SU-DHL-6 (cell line): ENCODE results near the gene RNF19B.

Experiments used
- H2AFZ ChIP-seq: fragments of 200-600 bp; sonication (generic); 2 replicates; pipeline ENCODE4 v1.6.1; 2014; ENCODE audit warnings: low read depth, mild to moderate bottlenecking, moderate library complexity, mixed read lengths, antibody characterized with exemption, low read length; ENCODE audit not compliant: severe bottlenecking
- H3F3A ChIP-seq: fragments of 200-600 bp; shearing (Covaris generic); 2 replicates; pipeline ENCODE4 v1.6.0; 2016; ENCODE audit warnings: antibody characterized with exemption, mild to moderate bottlenecking; ENCODE audit not compliant: insufficient read depth
- H3K27ac ChIP-seq: fragments of 200-600 bp; sonication (generic); 2 replicates; pipeline ENCODE4 v1.5.1; 2016; ENCODE audit warnings: low read depth, mild to moderate bottlenecking, low read length, moderate library complexity, mixed read lengths
- H3K27me3 ChIP-seq: fragments of 200-600 bp; sonication (generic), shearing (Covaris generic); 2 replicates; pipeline ENCODE4 v1.6.0; 2014; ENCODE audit warnings: mild to moderate bottlenecking, low read length
- H3K36me3 ChIP-seq: fragments of 200-600 bp; sonication (generic); 2 replicates; pipeline ENCODE4 v1.6.1; 2014; ENCODE audit warnings: mild to moderate bottlenecking, low read length, mixed read lengths
- H3K4me2 ChIP-seq: fragments of 300-600, 200-600 bp; shearing (Covaris generic), sonication (generic); 2 replicates; pipeline ENCODE4 v1.6.0; 2014; ENCODE audit warnings: low read length, low read depth, mild to moderate bottlenecking; ENCODE audit not compliant: poor library complexity, severe bottlenecking
- H3K4me3 ChIP-seq: fragments of 200-600 bp; sonication (generic); 2 replicates; pipeline ENCODE4 v1.5.1; 2014; ENCODE audit warnings: antibody characterized with exemption, low read length, mild to moderate bottlenecking, mixed read lengths; ENCODE audit not compliant: insufficient read depth, poor library complexity, severe bottlenecking
- H3K79me2 ChIP-seq: fragments of 200-600 bp; sonication (generic); 2 replicates; pipeline ENCODE4 v1.6.1; 2014; ENCODE audit warnings: mild to moderate bottlenecking, low read length, moderate library complexity; ENCODE audit not compliant: insufficient read depth
- H3K9ac ChIP-seq: fragments of 200-600 bp; sonication (generic); 2 replicates; pipeline ENCODE4 v1.7.0; 2014; ENCODE audit warnings: mild to moderate bottlenecking, low read length
- H3K9me2 ChIP-seq: fragments of 200-600 bp; sonication (generic); replicated peaks from 2 replicates; pipeline ENCODE4 v1.6.1; 2014; ENCODE audit warnings: low read length; ENCODE audit not compliant: insufficient read depth
- H3K9me3 ChIP-seq: fragments of 200-600 bp; sonication (generic); 2 replicates; pipeline ENCODE4 v1.6.1; 2014; ENCODE audit warnings: low read length, mixed read lengths; ENCODE audit not compliant: insufficient read depth
- H4K20me1 ChIP-seq: fragments of 200-600 bp; sonication (generic); 2 replicates; pipeline ENCODE4 v1.6.1; 2014; ENCODE audit warnings: low read depth, mild to moderate bottlenecking, antibody characterized with exemption, low read length, moderate library complexity, mixed read lengths
- CTCF ChIP-seq: fragments of 200-600 bp; sonication (generic); IDR thresholded peaks from one replicate; pipeline ENCODE4 v1.5.1; 2017; ENCODE audit warnings: antibody characterized with exemption, mild to moderate bottlenecking, low read length, moderate library complexity; ENCODE audit not compliant: insufficient read depth, poor library complexity, severe bottlenecking
- EZH2phosphoT487 ChIP-seq: fragments of 200-600 bp; sonication (generic), shearing (Covaris generic); conservative IDR thresholded peaks from 2 replicates; pipeline ENCODE4 v1.6.1; 2018; ENCODE audit warnings: mild to moderate bottlenecking, antibody characterized with exemption, low read length, moderate library complexity, mixed read lengths

Gene RNF19B

GRCh38 chr1:32900371-32900955 lies 64.1 kb downstream of the RNF19B start:
- TF ChIP-seq EZH2phosphoT487: no peak
- no peak for TF ChIP-seq CTCF
- H3K79me2 ChIP-seq: no peaks in the 10 kb centered on the region
- H3K9ac ChIP-seq: peak overlapping the region; percentile 41; the same call in 1 of the 2 replicates
- H3F3A ChIP-seq: no peaks in the 10 kb centered on the region
- H3K27ac ChIP-seq: no peak overlapping the region
- no peak overlapping the region for H2AFZ ChIP-seq
- peak overlapping the region; percentile 60 for H3K4me2 ChIP-seq
- no peaks in the 10 kb centered on the region for H3K9me2 ChIP-seq
- no peaks in the 10 kb centered on the region for H3K9me3 ChIP-seq
- no peaks in the 10 kb centered on the region for H3K36me3 ChIP-seq
- H3K4me3 ChIP-seq: peak overlapping the region; percentile 46
- H4K20me1 ChIP-seq: no peaks in the 10 kb centered on the region
- H3K27me3 ChIP-seq: no peaks in the 10 kb centered on the region

GRCh38 chr1:32899586-32900296 lies 64.9 kb downstream of the RNF19B start:
- Histone ChIP-seq H3K36me3 (no peaks in the 10 kb centered on the region), H3K79me2 (no peaks in the 10 kb centered on the region), H3K4me2 (no peak overlapping the region), H3K4me3 (no peak overlapping the region), H2AFZ (no peak overlapping the region), H3K27me3 (no peaks in the 10 kb centered on the region), H3F3A (no peaks in the 10 kb centered on the region), H3K9me3 (no peaks in the 10 kb centered on the region), H4K20me1 (no peaks in the 10 kb centered on the region), H3K9ac (no peak overlapping the region), H3K27ac (no peak overlapping the region), H3K9me2 (no peaks in the 10 kb centered on the region)
- no peak for TF ChIP-seq CTCF
- TF ChIP-seq EZH2phosphoT487: no peak

GRCh38 chr1:32898958-32899357 lies 65.7 kb downstream of the RNF19B start:
- Histone ChIP-seq H3K9me3 (no peaks in the 10 kb centered on the region), H3K36me3 (no peaks in the 10 kb centered on the region), H3K9ac (no peak overlapping the region), H3K4me2 (no peak overlapping the region), H4K20me1 (no peaks in the 10 kb centered on the region), H2AFZ (no peak overlapping the region), H3K27me3 (no peaks in the 10 kb centered on the region), H3K79me2 (no peaks in the 10 kb centered on the region), H3K27ac (no peak overlapping the region), H3K4me3 (no peak overlapping the region), H3K9me2 (no peaks in the 10 kb centered on the region), H3F3A (no peaks in the 10 kb centered on the region)
- TF ChIP-seq CTCF: no peak
